ENCODE measurements around the gene XPO6. TPM values are rescaled to one million over a fixed set of nuclear protein-coding genes. Genes with fewer than 3 reads are reported as not detected.

Gene XPO6
- total RNA-seq (2022; extraction: Qiagen RNA extraction): 72.7 to 100 TPM (median 97.3 TPM) in 5 replicates

GRCh38 chr16:28211758-28212531, at the start of gene XPO6:
XPO6 (minus strand) TSS chr16:28211965; CDS start chr16:28211368, 597 bp downstream.

GRCh38 chr16:28063591-28064061, 148.1 kb downstream of the XPO6 start, which contains the start of gene GSG1L:
GSG1L (minus strand) TSS chr16:28063714; CDS start chr16:28063424, 290 bp downstream.

Other genes with a start within 250 kb of the XPO6 start
- 0.05 to 0.15 TPM (median 0.08 TPM) in 4 of 5 replicates, not detected in the other for gene GSG1L, start 148.3 kb downstream of the XPO6 start, total RNA-seq (2022; extraction: Qiagen RNA extraction)
- 0.26 to 0.34 TPM (median 0.29 TPM) in 5 replicates for gene SBK1, start 80.6 kb upstream of the XPO6 start, total RNA-seq (2022; extraction: Qiagen RNA extraction)
- 1.2 to 2.3 TPM (median 1.5 TPM) in 5 replicates for gene NPIPB6, start 151.5 kb upstream of the XPO6 start, total RNA-seq (2022; extraction: Qiagen RNA extraction)
- 61.3 to 116 TPM (median 76.6 TPM) in 5 replicates for gene EIF3CL, start 191.9 kb upstream of the XPO6 start, total RNA-seq (2022; extraction: Qiagen RNA extraction)